ENCODE measurements around the gene SF3B3. TPM values are rescaled to one million over a fixed set of nuclear protein-coding genes. Genes with fewer than 3 reads are reported as not detected.

Gene SF3B3
- total RNA-seq, 1 experiment from 2014 or later: 475 TPM

- CTCF ChIA-PET: interaction anchor here (1.2 kb wide), 1 partner anchor 85 kb away, joined by 3 read pairs; no protein-coding TSS in a partner anchor
- peaks cover 8% of the 10 kb centered on the region for H3K4me1 Mint-ChIP-seq
- POLR2A ChIA-PET: no interaction called here
- no peaks in the 10 kb centered on the region for H3K9me3 Mint-ChIP-seq
- ATAC-seq: no peak
- TF ChIP-seq JUN (CRISPR knock-in tag; IDR thresholded peaks at IDR 0.05): no peak
- TF ChIP-seq RORB (CRISPR knock-in tag; IDR thresholded peaks at IDR 0.05): no peak
- TF ChIP-seq CREB1 (CRISPR knock-in tag; IDR thresholded peaks at IDR 0.05): no peak
- TF ChIP-seq ZNF423 (CRISPR knock-in tag; IDR thresholded peaks at IDR 0.05): no peak
- TF ChIP-seq MLX (CRISPR knock-in tag; IDR thresholded peaks at IDR 0.05): no peak
- no peak for TF ChIP-seq ZNF232 (CRISPR knock-in tag; IDR thresholded peaks at IDR 0.05)
- no peak for TF ChIP-seq SP1 (CRISPR knock-in tag; conservative IDR thresholded peaks at IDR 0.05)
- TF ChIP-seq, protein P1, sequence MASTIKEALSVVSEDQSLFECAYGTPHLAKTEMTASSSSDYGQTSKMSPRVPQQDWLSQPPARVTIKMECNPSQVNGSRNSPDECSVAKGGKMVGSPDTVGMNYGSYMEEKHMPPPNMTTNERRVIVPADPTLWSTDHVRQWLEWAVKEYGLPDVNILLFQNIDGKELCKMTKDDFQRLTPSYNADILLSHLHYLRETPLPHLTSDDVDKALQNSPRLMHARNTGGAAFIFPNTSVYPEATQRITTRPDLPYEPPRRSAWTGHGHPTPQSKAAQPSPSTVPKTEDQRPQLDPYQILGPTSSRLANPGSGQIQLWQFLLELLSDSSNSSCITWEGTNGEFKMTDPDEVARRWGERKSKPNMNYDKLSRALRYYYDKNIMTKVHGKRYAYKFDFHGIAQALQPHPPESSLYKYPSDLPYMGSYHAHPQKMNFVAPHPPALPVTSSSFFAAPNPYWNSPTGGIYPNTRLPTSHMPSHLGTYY (CRISPR knock-in tag; IDR thresholded peaks at IDR 0.05): no peak
- TF ChIP-seq, protein P2, sequence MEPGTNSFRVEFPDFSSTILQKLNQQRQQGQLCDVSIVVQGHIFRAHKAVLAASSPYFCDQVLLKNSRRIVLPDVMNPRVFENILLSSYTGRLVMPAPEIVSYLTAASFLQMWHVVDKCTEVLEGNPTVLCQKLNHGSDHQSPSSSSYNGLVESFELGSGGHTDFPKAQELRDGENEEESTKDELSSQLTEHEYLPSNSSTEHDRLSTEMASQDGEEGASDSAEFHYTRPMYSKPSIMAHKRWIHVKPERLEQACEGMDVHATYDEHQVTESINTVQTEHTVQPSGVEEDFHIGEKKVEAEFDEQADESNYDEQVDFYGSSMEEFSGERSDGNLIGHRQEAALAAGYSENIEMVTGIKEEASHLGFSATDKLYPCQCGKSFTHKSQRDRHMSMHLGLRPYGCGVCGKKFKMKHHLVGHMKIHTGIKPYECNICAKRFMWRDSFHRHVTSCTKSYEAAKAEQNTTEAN (CRISPR knock-in tag; IDR thresholded peaks at IDR 0.05): no peak
- TF ChIP-seq CBFB (CRISPR knock-in tag; IDR thresholded peaks at IDR 0.05; ENCODE audit: low read depth): no peak
- no peak for TF ChIP-seq PRRX2 (CRISPR knock-in tag; IDR thresholded peaks at IDR 0.05)
- no peak for TF ChIP-seq FOXP1 (CRISPR knock-in tag; IDR thresholded peaks at IDR 0.05; ENCODE audit: borderline replicate concordance)
- TF ChIP-seq, protein P3, sequence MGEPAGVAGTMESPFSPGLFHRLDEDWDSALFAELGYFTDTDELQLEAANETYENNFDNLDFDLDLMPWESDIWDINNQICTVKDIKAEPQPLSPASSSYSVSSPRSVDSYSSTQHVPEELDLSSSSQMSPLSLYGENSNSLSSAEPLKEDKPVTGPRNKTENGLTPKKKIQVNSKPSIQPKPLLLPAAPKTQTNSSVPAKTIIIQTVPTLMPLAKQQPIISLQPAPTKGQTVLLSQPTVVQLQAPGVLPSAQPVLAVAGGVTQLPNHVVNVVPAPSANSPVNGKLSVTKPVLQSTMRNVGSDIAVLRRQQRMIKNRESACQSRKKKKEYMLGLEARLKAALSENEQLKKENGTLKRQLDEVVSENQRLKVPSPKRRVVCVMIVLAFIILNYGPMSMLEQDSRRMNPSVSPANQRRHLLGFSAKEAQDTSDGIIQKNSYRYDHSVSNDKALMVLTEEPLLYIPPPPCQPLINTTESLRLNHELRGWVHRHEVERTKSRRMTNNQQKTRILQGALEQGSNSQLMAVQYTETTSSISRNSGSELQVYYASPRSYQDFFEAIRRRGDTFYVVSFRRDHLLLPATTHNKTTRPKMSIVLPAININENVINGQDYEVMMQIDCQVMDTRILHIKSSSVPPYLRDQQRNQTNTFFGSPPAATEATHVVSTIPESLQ (CRISPR knock-in tag; IDR thresholded peaks at IDR 0.05): no peak
- TF ChIP-seq AR (CRISPR knock-in tag; IDR thresholded peaks at IDR 0.05): no peak
- no peak for TF ChIP-seq ZBTB21 (CRISPR knock-in tag; IDR thresholded peaks at IDR 0.05; ENCODE audit: borderline replicate concordance)
- TF ChIP-seq CDX4 (CRISPR knock-in tag; IDR thresholded peaks at IDR 0.05; ENCODE audit: borderline replicate concordance): no peak
- TF ChIP-seq ZNF281 (CRISPR knock-in tag; IDR thresholded peaks at IDR 0.05): no peak
- no peak for TF ChIP-seq OVOL2 (CRISPR knock-in tag; IDR thresholded peaks at IDR 0.05; ENCODE audit: borderline replicate concordance)
- TF ChIP-seq, protein P4, sequence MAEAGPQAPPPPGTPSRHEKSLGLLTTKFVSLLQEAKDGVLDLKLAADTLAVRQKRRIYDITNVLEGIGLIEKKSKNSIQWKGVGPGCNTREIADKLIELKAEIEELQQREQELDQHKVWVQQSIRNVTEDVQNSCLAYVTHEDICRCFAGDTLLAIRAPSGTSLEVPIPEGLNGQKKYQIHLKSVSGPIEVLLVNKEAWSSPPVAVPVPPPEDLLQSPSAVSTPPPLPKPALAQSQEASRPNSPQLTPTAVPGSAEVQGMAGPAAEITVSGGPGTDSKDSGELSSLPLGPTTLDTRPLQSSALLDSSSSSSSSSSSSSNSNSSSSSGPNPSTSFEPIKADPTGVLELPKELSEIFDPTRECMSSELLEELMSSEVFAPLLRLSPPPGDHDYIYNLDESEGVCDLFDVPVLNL (CRISPR knock-in tag; IDR thresholded peaks at IDR 0.05; ENCODE audit: borderline replicate concordance, low read depth): no peak
- H3K4me3 Mint-ChIP-seq: no peak overlapping the region
- H3K27ac Mint-ChIP-seq: no peak overlapping the region
- DNase-seq (ENCODE audit: low spot score): no peak
- H3K36me3 Mint-ChIP-seq: no peaks in the 10 kb centered on the region
- H3K27me3 Mint-ChIP-seq (ENCODE audit: low read depth): peaks cover 6% of the 10 kb centered on the region
Measured at GRCh38 chr16:70594569-70594968, 71.0 kb downstream of the SF3B3 start.
